H9 (cell line): ENCODE measurements around the gene MUL1. TPM values are rescaled to one million over a fixed set of nuclear protein-coding genes. Genes with fewer than 3 reads are reported as not detected.

Experiments used
- DNase-seq: peaks from one replicate; pipeline ENCODE4 v3.0.0-alpha.2; 2017
- H2AFZ ChIP-seq: one replicate; pipeline ENCODE4 v1.6.1; 2013; ENCODE audit warnings: mild to moderate bottlenecking, low read length, control low read depth, moderate library complexity
- H2AK5ac ChIP-seq: 2 replicates; pipeline ENCODE4 v1.6.1; 2013; ENCODE audit warnings: low read length, control low read depth, mixed read lengths; ENCODE audit not compliant: insufficient read length
- H2BK120ac ChIP-seq: one replicate; pipeline ENCODE4 v1.6.1; 2013; ENCODE audit warnings: low read depth, mild to moderate bottlenecking, low read length, control low read depth, inconsistent platforms; ENCODE audit not compliant: poor library complexity, severe bottlenecking
- H2BK12ac ChIP-seq: 2 replicates; pipeline ENCODE4 v1.6.1; 2013; ENCODE audit warnings: low read length, control low read depth, mixed read lengths, low read depth; ENCODE audit not compliant: insufficient read length
- H2BK15ac ChIP-seq: 2 replicates; pipeline ENCODE4 v1.6.1; 2013; ENCODE audit warnings: low read depth, low read length, control low read depth
- H2BK20ac ChIP-seq: one replicate; pipeline ENCODE4 v1.6.1; 2013; ENCODE audit warnings: low read depth, mild to moderate bottlenecking, low read length, control low read depth, inconsistent platforms; ENCODE audit not compliant: poor library complexity, severe bottlenecking
- H2BK5ac ChIP-seq: 2 replicates; pipeline ENCODE4 v1.6.1; 2013; ENCODE audit warnings: low read length, control low read depth, mixed read lengths; ENCODE audit not compliant: insufficient read length
- H3K14ac ChIP-seq: 2 replicates; pipeline ENCODE4 v1.6.1; 2013; ENCODE audit warnings: low read length, control low read depth; ENCODE audit not compliant: insufficient read depth
- H3K18ac ChIP-seq: 2 replicates; pipeline ENCODE4 v1.6.1; 2013; ENCODE audit warnings: low read depth, mild to moderate bottlenecking, mixed read lengths, low read length, control low read depth; ENCODE audit not compliant: insufficient read length
- H3K23ac ChIP-seq: 2 replicates; pipeline ENCODE4 v1.6.1; 2013; ENCODE audit warnings: low read length, control low read depth, mixed read lengths, low read depth; ENCODE audit not compliant: insufficient read length
- H3K23me2 ChIP-seq: 2 replicates; pipeline ENCODE4 v1.6.1; 2013; ENCODE audit warnings: low read depth, mild to moderate bottlenecking, mixed read lengths, low read length, control low read depth; ENCODE audit not compliant: insufficient read length, poor library complexity, severe bottlenecking
- H3K27ac ChIP-seq: 2 replicates; pipeline ENCODE4 v1.5.1; 2013; ENCODE audit warnings: low read length, control low read depth, mixed read lengths, low read depth; ENCODE audit not compliant: insufficient read length
- H3K27me3 ChIP-seq: 2 replicates; pipeline ENCODE4 v1.6.1; 2013; ENCODE audit warnings: low read length, control low read depth, inconsistent platforms; ENCODE audit not compliant: insufficient read depth
- H3K4ac ChIP-seq: 2 replicates; pipeline ENCODE4 v1.6.1; 2013; ENCODE audit warnings: low read depth, mild to moderate bottlenecking, control low read depth, inconsistent platforms, low read length, moderate library complexity
- H3K4me1 ChIP-seq: 2 replicates; pipeline ENCODE4 v1.6.1; 2013; ENCODE audit warnings: low read length, control low read depth, inconsistent platforms; ENCODE audit not compliant: insufficient read depth
- H3K4me2 ChIP-seq: 2 replicates; pipeline ENCODE4 v1.6.1; 2013; ENCODE audit warnings: low read length, control low read depth, mixed read lengths; ENCODE audit not compliant: insufficient read length, insufficient read depth
- H3K56ac ChIP-seq: 2 replicates; pipeline ENCODE4 v1.6.1; 2013; ENCODE audit warnings: low read depth, mild to moderate bottlenecking, mixed read lengths, low read length, control low read depth; ENCODE audit not compliant: insufficient read length
- H3K79me1 ChIP-seq: 2 replicates; pipeline ENCODE4 v1.6.1; 2013; ENCODE audit warnings: low read depth, mild to moderate bottlenecking, moderate library complexity, low read length, control low read depth, inconsistent platforms; ENCODE audit not compliant: insufficient read depth, poor library complexity, severe bottlenecking
- H3K79me2 ChIP-seq: 2 replicates; pipeline ENCODE4 v1.6.1; 2013; ENCODE audit warnings: low read length, control low read depth, inconsistent platforms; ENCODE audit not compliant: insufficient read depth
- H3K9ac ChIP-seq: 2 replicates; pipeline ENCODE4 v1.6.1; 2013; ENCODE audit warnings: low read length, control low read depth, mixed read lengths; ENCODE audit not compliant: insufficient read length; ENCODE audit errors: extremely low read depth
- H3K9me3 ChIP-seq: one replicate; pipeline ENCODE4 v1.6.1; 2013; ENCODE audit warnings: low read depth, low read length, inconsistent platforms; ENCODE audit not compliant: control insufficient read depth
- H3T11ph ChIP-seq: one replicate; pipeline ENCODE4 v1.6.1; 2013; ENCODE audit warnings: mild to moderate bottlenecking, low read length, control low read depth, inconsistent platforms
- H4K20me1 ChIP-seq: one replicate; pipeline ENCODE4 v1.6.1; 2013; ENCODE audit not compliant: control insufficient read depth, insufficient read length, insufficient read depth
- H4K5ac ChIP-seq: 2 replicates; pipeline ENCODE4 v1.6.1; 2013; ENCODE audit warnings: low read depth, mild to moderate bottlenecking, mixed read lengths, low read length, control low read depth; ENCODE audit not compliant: insufficient read length
- H4K8ac ChIP-seq: replicated peaks from 2 replicates; pipeline ENCODE4 v1.6.1; 2013; ENCODE audit warnings: low read length, control low read depth, mixed read lengths, low read depth; ENCODE audit not compliant: insufficient read length
- H4K91ac ChIP-seq: 2 replicates; pipeline ENCODE4 v1.6.1; 2013; ENCODE audit warnings: low read depth, mild to moderate bottlenecking, moderate library complexity, mixed read lengths, low read length, control low read depth; ENCODE audit not compliant: insufficient read length
- H3K27ac Mint-ChIP-seq, 3 experiments: 2 replicates in 2 of 3; 3 replicates in 1 of 3; pipeline ENCODE4 v1.8.0; 2020 to 2021; ENCODE audit warnings: mixed read lengths in 3 of 3, mild to moderate bottlenecking in 1 of 3, moderate library complexity in 1 of 3
- H3K27me3 Mint-ChIP-seq: 2 replicates; pipeline ENCODE4 v1.8.0; 2021; ENCODE audit warnings: low read depth, mild to moderate bottlenecking, moderate library complexity, mixed read lengths
- H3K36me3 Mint-ChIP-seq, 3 experiments: 2 replicates in 2 of 3; 3 replicates in 1 of 3; pipeline ENCODE4 v1.8.0; 2020 to 2021; ENCODE audit warnings: low read depth in 3 of 3, mixed read lengths in 3 of 3; ENCODE audit not compliant: insufficient read depth in 1 of 3
- H3K4me1 Mint-ChIP-seq, 2 experiments: 2 replicates each; pipeline ENCODE4 v1.8.0; 2020; ENCODE audit warnings: mixed read lengths in 2 of 2
- H3K4me3 Mint-ChIP-seq, 2 experiments: 2 replicates in 1 of 2; 3 replicates in 1 of 2; pipeline ENCODE4 v1.8.0; 2020 to 2021; ENCODE audit warnings: mild to moderate bottlenecking in 2 of 2, mixed read lengths in 2 of 2, moderate library complexity in 1 of 2
- H3K9me3 Mint-ChIP-seq, 2 experiments: 2 replicates in 1 of 2; 3 replicates in 1 of 2; pipeline ENCODE4 v1.8.0; 2020; ENCODE audit warnings: mild to moderate bottlenecking in 2 of 2, mixed read lengths in 2 of 2, moderate library complexity in 1 of 2
- whole genome bisulfite sequencing: extraction: QIAGEN DNeasy Blood & Tissue Kit; methylation state at CpG from one replicate; pipeline ENCODE4 v1.1.7; 2013; ENCODE audit warnings: missing lambda C conversion rate, low lambda C conversion rate, mixed read lengths; ENCODE audit not compliant: insufficient read length; ENCODE audit errors: extremely low coverage; 5-methylcytosine and 5-hydroxymethylcytosine counted together
- total RNA-seq: library from RNA; stranded (reverse); gene quantifications from 2 replicates; pipeline ENCODE4 v1.2.1, GENCODE V29; 2021
- TF ChIP-seq, protein P1 (sequence below): fragments of 200-600 bp; sonication (generic); conservative IDR thresholded peaks from 3 replicates; pipeline ENCODE4 v1.8.0; 2021; ENCODE audit warnings: antibody characterized with exemption, mild to moderate bottlenecking

Gene MUL1
- total RNA-seq, 1 experiment from 2014 or later: 27.1 TPM

DNA sequence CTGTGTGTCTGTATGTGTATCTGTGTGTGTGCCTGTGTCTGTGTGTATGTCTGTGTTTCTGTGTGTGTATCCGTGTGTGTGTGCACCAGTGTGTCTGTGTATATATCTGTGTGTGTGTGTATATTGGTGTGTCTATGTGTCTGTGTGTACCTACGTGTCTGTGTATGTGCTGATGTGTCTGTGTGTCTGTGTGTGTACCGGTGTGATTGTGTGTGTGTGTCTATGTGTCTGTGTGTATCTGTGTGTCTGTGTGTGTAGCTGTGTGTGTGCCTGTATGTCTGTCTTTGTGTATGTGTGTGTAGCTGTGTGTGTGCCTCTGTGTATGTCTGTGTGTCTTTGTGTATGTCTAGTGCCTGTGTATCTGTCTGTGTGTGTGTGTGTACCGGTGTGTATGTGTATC is 53.9 kb downstream of the MUL1 start:
- Histone ChIP-seq H3K4me1 (no peaks in the 10 kb centered on the region), H4K8ac (no peak overlapping the region), H2BK120ac (no peak overlapping the region), H2BK12ac (no peak overlapping the region), H3K9ac (no peak overlapping the region), H3T11ph (no peak overlapping the region), H3K23ac (no peak overlapping the region), H2BK15ac (no peak overlapping the region), H2BK5ac (no peak overlapping the region), H4K91ac (no peak overlapping the region), H4K20me1 (no peaks in the 10 kb centered on the region), H3K27me3 (no peaks in the 10 kb centered on the region; the same call in 1 of the 2 replicates), H2BK20ac (no peak overlapping the region), H3K4me2 (no peak overlapping the region), H3K23me2 (no peaks in the 10 kb centered on the region), H3K9me3 (no peaks in the 10 kb centered on the region), H3K79me2 (no peaks in the 10 kb centered on the region), H3K18ac (no peak overlapping the region), H2AK5ac (no peak overlapping the region), H4K5ac (no peak overlapping the region), H3K79me1 (no peaks in the 10 kb centered on the region), H3K27ac (no peak overlapping the region), H3K56ac (no peak overlapping the region), H3K14ac (no peak overlapping the region), H3K4ac (no peak overlapping the region), H2AFZ (no peak overlapping the region)
- no peak for DNase-seq
- Mint-ChIP-seq H3K36me3 (no peaks in the 10 kb centered on the region), H3K4me3 (no peak overlapping the region), H3K27me3 (peaks cover 42% of the 10 kb centered on the region), H3K9me3 (no peaks in the 10 kb centered on the region), H3K4me1 (peaks cover 5 to 6% of the 10 kb centered on the region in 2 experiments), H3K27ac (no peak overlapping the region)
- TF ChIP-seq, protein P1, sequence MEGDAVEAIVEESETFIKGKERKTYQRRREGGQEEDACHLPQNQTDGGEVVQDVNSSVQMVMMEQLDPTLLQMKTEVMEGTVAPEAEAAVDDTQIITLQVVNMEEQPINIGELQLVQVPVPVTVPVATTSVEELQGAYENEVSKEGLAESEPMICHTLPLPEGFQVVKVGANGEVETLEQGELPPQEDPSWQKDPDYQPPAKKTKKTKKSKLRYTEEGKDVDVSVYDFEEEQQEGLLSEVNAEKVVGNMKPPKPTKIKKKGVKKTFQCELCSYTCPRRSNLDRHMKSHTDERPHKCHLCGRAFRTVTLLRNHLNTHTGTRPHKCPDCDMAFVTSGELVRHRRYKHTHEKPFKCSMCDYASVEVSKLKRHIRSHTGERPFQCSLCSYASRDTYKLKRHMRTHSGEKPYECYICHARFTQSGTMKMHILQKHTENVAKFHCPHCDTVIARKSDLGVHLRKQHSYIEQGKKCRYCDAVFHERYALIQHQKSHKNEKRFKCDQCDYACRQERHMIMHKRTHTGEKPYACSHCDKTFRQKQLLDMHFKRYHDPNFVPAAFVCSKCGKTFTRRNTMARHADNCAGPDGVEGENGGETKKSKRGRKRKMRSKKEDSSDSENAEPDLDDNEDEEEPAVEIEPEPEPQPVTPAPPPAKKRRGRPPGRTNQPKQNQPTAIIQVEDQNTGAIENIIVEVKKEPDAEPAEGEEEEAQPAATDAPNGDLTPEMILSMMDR: no peak
- no CpG with 5 or more reads among the region's 4 CpGs for WGBS
